A549 (cell line): ENCODE data around the gene GPD1L.

Experiments
- CTCF ChIP-seq: fragments of >200 bp; sonication (Bioruptor Twin); formaldehyde crosslinking; IDR thresholded peaks from 3 replicates; pipeline ENCODE4 v1.5.1; 2016
- EP300 ChIP-seq, 2 experiments: fragments of >200 bp; sonication (Bioruptor Twin); formaldehyde crosslinking; IDR thresholded peaks; 2 replicates in 1 of 2; 3 replicates in 1 of 2; pipeline ENCODE4 v1.6.1; 2016 to 2017
- FOSL2 ChIP-seq, 2 experiments: fragments of 450-650 bp in 1 of 2; fragments of >200 bp in 1 of 2; sonication (Bioruptor Twin) in 1 of 2; formaldehyde crosslinking; IDR thresholded peaks; 2 replicates each; pipeline versions ENCODE4 v1.5.0 to v1.6.1; 2016 to 2020; ENCODE audit warnings: mild to moderate bottlenecking in 1 of 2, moderate library complexity in 1 of 2
- RAD21 ChIP-seq, 2 experiments: fragments of >200 bp in 1 of 2; sonication (Bioruptor Twin) in 1 of 2; formaldehyde crosslinking in 1 of 2; IDR thresholded peaks in 1 of 2; conservative IDR thresholded peaks in 1 of 2; 2 replicates in 1 of 2; 3 replicates in 1 of 2; pipeline ENCODE4 v1.6.1; 2012 to 2018; ENCODE audit warnings: inconsistent platforms in 1 of 2
- SMC3 ChIP-seq: fragments of >200 bp; sonication (Bioruptor Twin); formaldehyde crosslinking; IDR thresholded peaks from 3 replicates; pipeline ENCODE4 v1.6.1; 2018; ENCODE audit warnings: inconsistent platforms
- TF ChIP-seq, protein P1 (sequence below): fragments of 200-600 bp; sonication (generic); IDR thresholded peaks from 2 replicates; pipeline ENCODE4 v1.6.1; 2016; ENCODE audit warnings: antibody characterized with exemption, mild to moderate bottlenecking, moderate library complexity
- TF ChIP-seq, protein P2 (sequence below): IDR thresholded peaks from 2 replicates; pipeline ENCODE4 v1.6.1; 2012

DNA sequence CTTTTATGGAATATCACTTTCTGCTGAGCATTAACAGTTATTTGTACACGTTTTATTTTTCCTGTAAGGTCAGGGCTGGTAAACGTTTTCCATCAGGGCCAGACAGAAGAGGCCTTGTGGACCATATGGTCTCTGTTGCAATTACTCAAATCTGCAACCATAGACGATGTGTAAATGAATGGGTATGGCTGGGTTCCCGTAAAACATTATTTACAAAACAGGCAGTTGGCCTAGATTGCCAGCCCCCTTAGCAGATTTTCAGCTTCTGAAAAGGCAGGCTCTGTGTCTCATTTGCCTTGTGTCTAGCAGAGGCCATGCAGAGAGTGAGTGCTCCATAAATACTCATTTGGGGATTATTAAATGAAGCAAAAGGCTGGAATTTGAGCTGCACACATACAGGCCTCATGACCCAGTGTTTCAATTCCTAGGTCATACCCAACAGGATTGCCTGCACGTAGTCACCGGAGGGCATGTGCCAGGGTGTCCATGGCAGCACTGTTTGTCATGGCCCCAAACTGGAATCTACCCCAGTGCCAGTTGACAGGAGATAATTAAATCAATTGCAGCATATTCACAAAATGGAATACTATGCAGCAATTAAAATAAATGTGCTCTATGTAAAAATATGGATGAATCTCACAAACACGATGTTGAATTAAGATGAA is 51.3 kb downstream of the GPD1L start:
- TF ChIP-seq, protein P1, sequence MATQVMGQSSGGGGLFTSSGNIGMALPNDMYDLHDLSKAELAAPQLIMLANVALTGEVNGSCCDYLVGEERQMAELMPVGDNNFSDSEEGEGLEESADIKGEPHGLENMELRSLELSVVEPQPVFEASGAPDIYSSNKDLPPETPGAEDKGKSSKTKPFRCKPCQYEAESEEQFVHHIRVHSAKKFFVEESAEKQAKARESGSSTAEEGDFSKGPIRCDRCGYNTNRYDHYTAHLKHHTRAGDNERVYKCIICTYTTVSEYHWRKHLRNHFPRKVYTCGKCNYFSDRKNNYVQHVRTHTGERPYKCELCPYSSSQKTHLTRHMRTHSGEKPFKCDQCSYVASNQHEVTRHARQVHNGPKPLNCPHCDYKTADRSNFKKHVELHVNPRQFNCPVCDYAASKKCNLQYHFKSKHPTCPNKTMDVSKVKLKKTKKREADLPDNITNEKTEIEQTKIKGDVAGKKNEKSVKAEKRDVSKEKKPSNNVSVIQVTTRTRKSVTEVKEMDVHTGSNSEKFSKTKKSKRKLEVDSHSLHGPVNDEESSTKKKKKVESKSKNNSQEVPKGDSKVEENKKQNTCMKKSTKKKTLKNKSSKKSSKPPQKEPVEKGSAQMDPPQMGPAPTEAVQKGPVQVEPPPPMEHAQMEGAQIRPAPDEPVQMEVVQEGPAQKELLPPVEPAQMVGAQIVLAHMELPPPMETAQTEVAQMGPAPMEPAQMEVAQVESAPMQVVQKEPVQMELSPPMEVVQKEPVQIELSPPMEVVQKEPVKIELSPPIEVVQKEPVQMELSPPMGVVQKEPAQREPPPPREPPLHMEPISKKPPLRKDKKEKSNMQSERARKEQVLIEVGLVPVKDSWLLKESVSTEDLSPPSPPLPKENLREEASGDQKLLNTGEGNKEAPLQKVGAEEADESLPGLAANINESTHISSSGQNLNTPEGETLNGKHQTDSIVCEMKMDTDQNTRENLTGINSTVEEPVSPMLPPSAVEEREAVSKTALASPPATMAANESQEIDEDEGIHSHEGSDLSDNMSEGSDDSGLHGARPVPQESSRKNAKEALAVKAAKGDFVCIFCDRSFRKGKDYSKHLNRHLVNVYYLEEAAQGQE, result no peak
- TF ChIP-seq CTCF (no peak), EP300 (IDR thresholded peaks at IDR 0.05) (no peak), RAD21 (conservative IDR thresholded peaks at IDR 0.05 in 1 of 2, IDR thresholded peaks at IDR 0.05 in 1 of 2) (no peak), FOSL2 (IDR thresholded peaks at IDR 0.05) (no peak), FOSL2 (CRISPR knock-in tag; IDR thresholded peaks at IDR 0.05) (no peak), SMC3 (no peak)
- TF ChIP-seq, protein P2, sequence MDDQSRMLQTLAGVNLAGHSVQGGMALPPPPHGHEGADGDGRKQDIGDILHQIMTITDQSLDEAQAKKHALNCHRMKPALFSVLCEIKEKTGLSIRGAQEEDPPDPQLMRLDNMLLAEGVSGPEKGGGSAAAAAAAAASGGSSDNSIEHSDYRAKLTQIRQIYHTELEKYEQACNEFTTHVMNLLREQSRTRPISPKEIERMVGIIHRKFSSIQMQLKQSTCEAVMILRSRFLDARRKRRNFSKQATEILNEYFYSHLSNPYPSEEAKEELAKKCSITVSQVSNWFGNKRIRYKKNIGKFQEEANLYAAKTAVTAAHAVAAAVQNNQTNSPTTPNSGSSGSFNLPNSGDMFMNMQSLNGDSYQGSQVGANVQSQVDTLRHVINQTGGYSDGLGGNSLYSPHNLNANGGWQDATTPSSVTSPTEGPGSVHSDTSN, result no peak
